A204.1 (cell line): Measurements from ENCODE around the gene CCDC88C.

Experiments
- FAIRE-seq: peaks from 2 replicates; lab custom pipeline; 2012; peaks lifted over from hg19 to GRCh38; lab: Jason Lieb, UNC

CCDC88C gene

GRCh38 chr14:91363776-91364523 is 53.7 kb downstream of the CCDC88C start:
- no peak for FAIRE-seq

DNA sequence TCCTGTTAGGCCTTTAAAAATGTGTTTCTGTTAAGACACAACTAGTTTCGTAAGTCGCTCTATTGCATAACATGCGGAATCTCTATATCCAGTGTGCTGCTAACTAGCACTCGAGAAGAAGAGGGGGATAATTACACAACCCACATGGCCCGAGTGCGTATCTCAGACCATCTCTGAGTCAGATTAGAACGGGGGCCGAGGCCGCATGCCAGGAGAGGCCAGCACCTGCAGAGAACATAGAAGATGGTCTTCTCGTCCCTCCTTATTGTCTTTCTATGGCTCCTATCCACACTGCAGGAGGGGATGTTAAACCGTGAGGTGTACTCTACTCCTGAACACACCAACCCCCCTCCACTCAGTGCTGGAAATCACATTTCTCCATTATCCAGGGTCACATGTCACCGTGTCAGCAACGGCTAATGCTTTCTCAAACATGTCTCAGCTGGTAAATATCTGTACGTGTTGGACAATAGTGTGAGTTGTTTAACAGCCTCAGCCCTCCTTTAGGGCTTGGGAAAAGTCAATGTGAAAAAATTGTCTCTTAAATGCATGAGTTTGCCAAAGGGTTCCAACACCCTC is 56.3 kb downstream of the CCDC88C start:
- FAIRE-seq = no peak

- no peak for FAIRE-seq
These were observed 57.0 kb downstream of the CCDC88C start for GRCh38 chr14:91360490-91361232.

- FAIRE-seq = no peak
These were observed 58.9 kb downstream of the CCDC88C start for GRCh38 chr14:91358654-91359220.

GRCh38 chr14:91358025-91358319 is 59.6 kb downstream of the CCDC88C start:
- FAIRE-seq = no peak

- FAIRE-seq = no peak
These were observed 60.2 kb downstream of the CCDC88C start for GRCh38 chr14:91357272-91358024.

- no peak for FAIRE-seq
These were observed 61.3 kb downstream of the CCDC88C start for GRCh38 chr14:91356181-91356763.

- no peak for FAIRE-seq
These were observed 62.5 kb downstream of the CCDC88C start for GRCh38 chr14:91354979-91355685.

- FAIRE-seq = no peak
These were observed 63.3 kb downstream of the CCDC88C start for GRCh38 chr14:91354221-91354916.

GRCh38 chr14:91352728-91353692 is 64.6 kb downstream of the CCDC88C start:
- no peak for FAIRE-seq

DNA sequence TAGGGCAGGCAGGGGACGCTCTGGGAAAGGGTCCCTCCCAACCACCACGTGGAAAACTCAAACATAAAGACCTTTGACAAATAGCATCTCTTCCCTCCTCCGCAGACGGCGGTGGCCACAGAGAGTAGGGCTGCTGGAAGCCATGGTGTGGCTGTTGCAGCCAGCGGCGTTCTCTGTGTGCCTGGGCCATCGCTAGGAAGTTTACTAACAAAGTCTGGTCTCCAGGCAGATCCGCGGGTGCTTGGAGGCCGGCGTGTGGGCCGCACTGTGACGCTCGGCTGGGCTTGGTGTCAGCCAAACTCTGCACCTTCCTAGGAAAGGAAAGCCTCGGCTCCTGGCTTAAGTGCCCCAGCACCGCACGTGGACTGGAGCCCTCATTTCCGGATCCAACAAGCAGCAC is 65.6 kb downstream of the CCDC88C start:
- no peak for FAIRE-seq

- FAIRE-seq = no peak
These were observed 66.1 kb downstream of the CCDC88C start for GRCh38 chr14:91351512-91351862.

- no peak for FAIRE-seq
These were observed 66.7 kb downstream of the CCDC88C start for GRCh38 chr14:91350813-91351511.

GRCh38 chr14:91350483-91350812 is 67.2 kb downstream of the CCDC88C start:
- FAIRE-seq = no peak

DNA sequence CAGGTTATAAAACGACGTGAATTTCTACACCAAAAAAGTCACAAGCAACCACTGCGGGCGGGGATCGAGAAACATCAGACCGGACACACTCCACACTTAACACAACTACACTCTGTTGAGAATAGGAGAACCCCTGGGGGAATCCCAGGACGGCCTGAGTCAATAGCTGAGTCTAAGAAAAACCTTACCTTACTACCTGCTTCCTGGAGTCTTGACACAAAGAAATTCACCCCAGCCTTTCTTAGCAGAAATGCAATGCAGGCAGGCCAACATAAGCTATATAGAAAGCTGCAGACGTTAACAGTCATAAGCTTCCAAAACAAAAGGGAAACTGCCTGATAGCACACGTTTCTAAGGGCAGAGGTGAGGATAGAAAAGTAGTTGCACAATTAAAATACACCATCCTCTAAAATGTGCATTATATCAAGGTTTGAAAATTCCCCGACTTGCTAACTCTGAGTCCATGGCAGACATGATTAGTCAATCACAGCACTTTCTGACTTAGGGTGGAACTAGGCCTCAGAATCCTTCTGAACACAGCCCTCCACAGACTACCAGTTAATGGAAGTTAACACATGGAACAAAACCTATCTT is 68.0 kb downstream of the CCDC88C start:
- no peak for FAIRE-seq

GRCh38 chr14:91348845-91349465 is 68.7 kb downstream of the CCDC88C start:
- no peak for FAIRE-seq

- FAIRE-seq = no peak
These were observed 70.8 kb downstream of the CCDC88C start for GRCh38 chr14:91346838-91347173.

GRCh38 chr14:91344096-91344495 is 73.5 kb downstream of the CCDC88C start:
- FAIRE-seq = no peak

DNA sequence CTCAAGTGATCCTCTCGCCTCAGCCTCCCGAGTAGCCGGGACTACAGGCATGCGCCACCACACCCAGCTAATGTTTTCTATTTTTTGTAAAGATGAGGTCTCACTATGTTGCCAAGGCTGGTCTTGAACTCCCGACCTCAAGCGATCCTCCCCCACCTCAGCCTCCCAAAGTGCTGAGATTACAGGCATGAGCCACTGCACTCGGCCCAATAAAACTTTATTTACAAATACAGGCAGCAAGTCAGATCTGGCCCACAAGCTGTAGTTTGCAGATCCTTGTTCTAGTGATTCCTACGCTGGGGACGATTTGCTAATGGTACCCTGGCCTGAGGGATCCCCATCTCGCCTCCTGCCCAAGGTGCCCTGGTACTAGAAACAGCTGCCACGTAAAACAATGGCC is 74.6 kb downstream of the CCDC88C start:
- no peak for FAIRE-seq
